ENCODE measurements around the gene ZBTB22. TPM values are rescaled to one million over a fixed set of nuclear protein-coding genes. Genes with fewer than 3 reads are reported as not detected.

ZBTB22 gene
- total RNA-seq, 1 donor from 2014 or later, result 14.3 TPM

Other genes starting within 250 kb of the ZBTB22 start
- 38.5 and 42.6 TPM in 2 replicates for gene HLA-DPA1, start 244.1 kb downstream of the ZBTB22 start, total RNA-seq
- gene HLA-DPB1, start 241.8 kb downstream of the ZBTB22 start, total RNA-seq, result 4.7 and 6.2 TPM in 2 replicates
- gene COL11A2, start 125.3 kb downstream of the ZBTB22 start, total RNA-seq, result 0.47 and 0.56 TPM in 2 replicates
- 46.6 and 48.0 TPM in 2 replicates for gene RXRB, start 117.1 kb downstream of the ZBTB22 start, total RNA-seq
- gene SLC39A7, start 116.9 kb downstream of the ZBTB22 start, total RNA-seq, result 61.7 and 63.9 TPM in 2 replicates
- 18.2 and 18.3 TPM in 2 replicates for gene HSD17B8, start 113.1 kb downstream of the ZBTB22 start, total RNA-seq
- 44.4 and 47.6 TPM in 2 replicates for gene RING1, start 109.2 kb downstream of the ZBTB22 start, total RNA-seq
- gene VPS52, start 45.9 kb downstream of the ZBTB22 start, total RNA-seq, result 59.9 and 64.9 TPM in 2 replicates
- 3,200 and 3,212 TPM in 2 replicates for gene RPS18, start 45.7 kb downstream of the ZBTB22 start, total RNA-seq
- 4.1 and 4.6 TPM in 2 replicates for gene B3GALT4, start 40.6 kb downstream of the ZBTB22 start, total RNA-seq
- gene WDR46, start 28.5 kb downstream of the ZBTB22 start, total RNA-seq, result 106 and 120 TPM in 2 replicates
- gene PFDN6, start 28.1 kb downstream of the ZBTB22 start, total RNA-seq, result 114 and 132 TPM in 2 replicates
- gene RGL2, start 18.8 kb downstream of the ZBTB22 start, total RNA-seq, result 27.3 and 28.4 TPM in 2 replicates
- 271 and 278 TPM in 2 replicates for gene TAPBP, start 3.7 kb downstream of the ZBTB22 start, total RNA-seq
- 64.9 and 71.3 TPM in 2 replicates for gene DAXX, start 5.2 kb upstream of the ZBTB22 start, total RNA-seq
- 64.9 and 66.5 TPM in 2 replicates for gene KIFC1, start 74.1 kb upstream of the ZBTB22 start, total RNA-seq
- 29.5 and 33.6 TPM in 2 replicates for gene PHF1, start 93.3 kb upstream of the ZBTB22 start, total RNA-seq
- gene CUTA, start 100.4 kb upstream of the ZBTB22 start, total RNA-seq, result 120 and 124 TPM in 2 replicates
- gene SYNGAP1, start 102.3 kb upstream of the ZBTB22 start, total RNA-seq, result 41.5 and 44.6 TPM in 2 replicates
- gene ZBTB9, start 136.8 kb upstream of the ZBTB22 start, total RNA-seq, result 14.2 and 14.5 TPM in 2 replicates